GM18909 (cell line): Measurements from ENCODE around the gene LAP3.
A peak's percentile ranks its signal among the peaks of the same experiment; 100 is the strongest.
"Not testable (repeated sequence)": the region's sequence is repeated elsewhere in the genome, so short reads cannot be mapped to it uniquely, and the experiment has no call there.

Source experiments
- ATAC-seq: cut with Tn5 transposase; IDR thresholded peaks from one replicate; pipeline ENCODE4 v1.9.1; 2021; ENCODE audit warnings: mild to moderate bottlenecking; ENCODE audit not compliant: unreplicated experiment, poor library complexity

LAP3 gene

DNA sequence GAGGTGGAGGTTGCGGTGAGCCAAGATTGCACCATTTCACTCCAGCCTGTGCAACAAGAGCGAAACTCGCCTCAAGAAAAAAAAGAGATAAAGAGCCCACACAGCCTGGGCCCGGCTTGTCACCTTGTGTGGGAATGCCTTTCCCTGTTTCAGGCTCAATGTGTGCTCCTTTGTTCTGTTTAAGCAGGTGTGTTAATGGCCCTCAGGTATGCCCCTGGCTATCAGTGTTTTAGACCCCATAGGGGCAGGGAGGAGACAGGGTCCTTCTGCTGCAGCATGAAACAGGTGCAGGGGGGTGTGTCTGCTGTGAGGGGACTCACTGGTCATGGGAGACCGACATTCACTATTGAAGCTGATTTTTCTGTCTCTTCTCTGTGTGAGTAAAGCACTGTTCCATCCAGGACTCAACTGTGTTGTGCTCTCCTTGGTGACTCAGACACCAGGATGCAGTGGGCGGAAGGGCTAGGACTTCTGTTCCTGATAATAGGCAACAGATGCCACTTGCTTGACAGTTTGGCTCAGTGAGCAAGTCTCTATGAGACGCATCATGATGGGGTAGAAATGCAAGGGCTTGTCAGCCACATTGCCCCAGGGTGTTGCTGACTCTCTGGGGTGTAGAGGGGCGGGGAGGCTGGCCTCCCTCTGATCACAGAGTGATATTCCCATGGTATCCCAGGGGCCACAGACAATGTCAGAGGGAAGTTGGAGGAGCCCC is 15.6 kb upstream of the LAP3 start:
- no peak for ATAC-seq

GRCh38 chr4:17562157-17562556 is 14.8 kb upstream of the LAP3 start:
- ATAC-seq = no peak

DNA sequence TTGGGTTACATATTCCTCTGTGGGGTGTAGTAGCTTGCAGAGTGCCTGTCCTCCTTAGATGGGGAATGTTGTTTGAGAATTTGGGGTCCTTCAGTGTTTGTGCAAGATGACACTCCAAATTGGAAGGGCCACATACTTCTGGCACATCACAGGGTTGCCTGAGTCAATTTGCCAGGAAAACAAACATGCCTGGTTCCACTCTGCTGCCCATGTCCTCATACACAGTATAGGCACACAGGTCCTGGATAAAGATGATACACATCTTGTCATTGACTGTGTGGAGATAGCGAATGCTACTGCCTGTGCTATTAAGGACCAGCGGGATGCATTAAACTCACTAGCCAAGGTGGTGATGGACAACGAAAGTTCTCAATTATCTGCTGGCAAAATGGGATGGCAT is 11.2 kb upstream of the LAP3 start:
- no peak for ATAC-seq

DNA sequence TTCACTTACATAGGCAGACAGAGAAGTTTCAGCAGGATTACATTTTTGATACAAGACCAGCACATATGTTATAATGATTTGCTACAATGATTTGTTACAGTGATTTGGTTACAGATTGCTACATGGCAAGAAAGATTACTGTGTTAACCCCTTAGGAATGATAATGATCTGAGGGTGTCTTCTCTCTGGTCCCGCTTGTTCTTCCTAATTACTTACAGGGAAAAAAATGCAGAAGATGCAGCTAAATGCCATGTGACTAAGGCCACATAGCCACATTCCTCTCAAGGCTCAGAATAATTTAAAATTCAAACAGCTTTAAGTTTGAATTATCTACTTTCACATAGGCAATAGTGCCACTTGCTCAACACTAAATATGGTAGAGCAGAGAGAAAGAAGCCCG is 9.7 kb upstream of the LAP3 start:
- no peak for ATAC-seq

DNA sequence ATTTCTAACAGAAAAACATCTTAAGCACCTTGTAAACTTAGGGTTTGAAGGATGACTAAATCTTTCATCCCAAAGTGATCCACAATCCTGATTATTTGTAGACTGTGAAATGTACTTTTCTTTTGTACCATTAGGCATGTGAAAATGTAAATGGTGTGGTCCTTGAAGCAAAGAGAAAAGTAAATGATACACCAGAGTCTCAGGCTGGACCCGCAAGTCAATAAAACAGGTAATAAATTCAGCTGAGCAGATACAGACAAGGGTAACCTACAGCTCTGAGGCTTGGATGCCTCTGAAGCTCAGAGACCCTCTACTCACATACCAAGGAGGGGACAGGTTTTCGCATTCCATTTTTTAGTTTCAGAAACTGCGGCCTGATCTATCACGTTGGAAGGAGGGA is 2.8 kb upstream of the LAP3 start:
- no peak for ATAC-seq

DNA sequence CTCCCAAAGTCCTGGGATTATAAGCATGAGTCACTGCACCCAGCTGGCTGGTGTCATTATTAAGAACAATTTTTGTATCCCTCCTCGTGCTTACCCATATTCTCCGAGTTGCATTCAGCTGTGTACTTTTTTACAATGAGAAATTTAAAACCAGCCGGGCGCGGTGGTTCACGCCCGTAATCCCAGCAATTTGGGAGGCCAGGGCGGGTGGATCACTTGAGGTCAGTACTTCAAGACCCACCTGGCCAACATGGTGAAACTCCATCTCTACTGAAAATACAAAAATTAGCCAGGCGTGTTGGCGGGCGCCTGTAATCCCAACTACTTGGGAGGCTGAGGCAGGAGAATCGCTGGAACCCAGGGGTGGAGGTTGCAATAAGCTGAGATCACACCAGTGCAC is 1.8 kb upstream of the LAP3 start:
- not testable (repeated sequence) for ATAC-seq

DNA sequence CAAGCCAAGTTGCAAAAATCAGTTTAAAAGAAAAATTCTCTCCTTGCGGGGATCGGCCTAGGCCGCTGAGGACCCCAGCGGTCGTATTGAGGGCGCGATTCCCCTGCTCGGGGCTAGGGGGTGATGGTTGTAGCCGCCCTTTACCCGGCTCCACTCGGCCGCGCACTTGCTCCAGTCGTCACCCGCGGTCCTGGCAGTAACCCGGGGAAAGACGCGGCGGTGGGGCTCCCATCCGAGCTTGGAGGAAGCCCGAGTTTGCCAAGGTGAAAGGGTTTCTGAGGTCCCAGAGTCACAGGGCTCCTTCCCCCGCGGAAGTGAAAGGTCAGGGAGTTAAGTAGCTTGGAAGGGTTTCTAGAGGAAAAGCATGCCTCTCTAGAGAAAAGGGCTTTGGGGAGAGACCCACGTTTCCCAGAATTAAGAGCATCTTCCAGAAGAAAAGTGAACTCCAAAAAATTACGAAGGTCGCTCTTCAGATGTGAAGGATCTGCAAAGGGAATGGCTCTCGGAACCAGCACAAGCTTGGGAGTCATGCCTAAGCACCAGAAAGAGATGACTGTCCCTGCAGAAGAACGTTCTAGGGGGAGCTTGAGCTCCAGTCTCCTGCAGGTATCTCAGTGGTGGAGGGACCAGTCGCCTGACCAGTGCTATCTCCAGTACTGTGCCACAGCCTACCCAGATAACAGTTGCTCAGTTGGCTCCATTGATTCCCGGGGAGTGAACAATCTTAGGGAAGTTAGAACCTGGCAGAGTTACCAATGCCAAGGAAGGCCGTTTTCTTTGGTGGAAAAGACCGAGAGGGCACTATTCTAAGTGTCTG is 875 bp downstream of the LAP3 start:
- ATAC-seq = peak; percentile 15

DNA sequence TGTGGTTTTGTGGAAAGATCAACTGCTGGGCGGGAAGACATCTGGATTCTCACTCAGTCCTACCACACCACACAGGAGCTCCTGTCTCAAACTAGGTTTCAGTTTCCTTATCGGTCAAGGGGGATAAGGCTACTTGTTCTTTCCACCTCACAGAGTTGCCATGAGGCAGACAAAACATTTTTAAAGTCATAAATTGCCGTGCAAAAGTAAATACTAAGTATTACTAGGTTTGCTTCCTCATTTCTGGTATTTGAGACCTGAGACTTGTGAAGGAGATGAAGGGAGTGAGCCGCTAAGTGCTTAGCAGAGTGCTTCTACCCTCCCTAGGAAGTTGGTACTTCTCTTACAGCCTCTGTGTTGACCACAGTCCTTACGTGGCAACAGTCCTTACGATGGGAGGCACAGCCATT is 1.5 kb downstream of the LAP3 start:
- peak; percentile 35 for ATAC-seq

GRCh38 chr4:17580969-17581368 is 4.0 kb downstream of the LAP3 start:
- no peak for ATAC-seq

GRCh38 chr4:17583276-17583675 is 6.3 kb downstream of the LAP3 start:
- no peak for ATAC-seq

GRCh38 chr4:17583941-17584340 is 6.9 kb downstream of the LAP3 start:
- no peak for ATAC-seq

DNA sequence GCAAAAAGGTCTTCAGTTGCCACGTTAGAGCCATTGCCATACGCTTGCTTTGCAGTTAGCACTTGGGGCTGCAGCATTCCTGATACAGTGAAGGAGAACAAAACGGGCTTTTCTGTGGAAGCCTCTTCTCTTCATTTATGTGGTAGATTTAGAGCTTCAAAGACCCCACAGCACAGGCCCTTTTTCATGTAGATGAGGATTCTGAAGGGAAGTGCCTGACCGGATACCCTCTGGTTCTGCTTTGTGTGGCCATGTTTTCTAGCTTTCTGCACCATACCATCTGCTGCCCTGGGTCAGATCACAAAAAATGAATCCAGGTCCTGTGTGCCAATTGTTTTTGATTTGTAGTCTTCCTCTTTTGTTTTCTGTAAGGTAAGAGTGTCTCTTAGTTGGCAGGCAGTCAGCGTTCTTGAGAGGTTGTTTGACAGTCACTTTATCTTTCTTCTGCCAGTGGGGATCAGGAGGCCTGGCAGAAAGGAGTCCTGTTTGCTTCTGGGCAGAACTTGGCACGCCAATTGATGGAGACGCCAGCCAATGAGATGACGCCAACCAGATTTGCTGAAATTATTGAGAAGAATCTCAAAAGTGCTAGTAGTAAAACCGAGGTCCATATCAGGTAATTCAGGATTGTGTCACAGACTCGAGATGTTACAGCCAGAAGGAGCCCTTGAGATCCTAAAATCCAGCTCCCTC is 7.7 kb downstream of the LAP3 start:
- ATAC-seq = no peak

DNA sequence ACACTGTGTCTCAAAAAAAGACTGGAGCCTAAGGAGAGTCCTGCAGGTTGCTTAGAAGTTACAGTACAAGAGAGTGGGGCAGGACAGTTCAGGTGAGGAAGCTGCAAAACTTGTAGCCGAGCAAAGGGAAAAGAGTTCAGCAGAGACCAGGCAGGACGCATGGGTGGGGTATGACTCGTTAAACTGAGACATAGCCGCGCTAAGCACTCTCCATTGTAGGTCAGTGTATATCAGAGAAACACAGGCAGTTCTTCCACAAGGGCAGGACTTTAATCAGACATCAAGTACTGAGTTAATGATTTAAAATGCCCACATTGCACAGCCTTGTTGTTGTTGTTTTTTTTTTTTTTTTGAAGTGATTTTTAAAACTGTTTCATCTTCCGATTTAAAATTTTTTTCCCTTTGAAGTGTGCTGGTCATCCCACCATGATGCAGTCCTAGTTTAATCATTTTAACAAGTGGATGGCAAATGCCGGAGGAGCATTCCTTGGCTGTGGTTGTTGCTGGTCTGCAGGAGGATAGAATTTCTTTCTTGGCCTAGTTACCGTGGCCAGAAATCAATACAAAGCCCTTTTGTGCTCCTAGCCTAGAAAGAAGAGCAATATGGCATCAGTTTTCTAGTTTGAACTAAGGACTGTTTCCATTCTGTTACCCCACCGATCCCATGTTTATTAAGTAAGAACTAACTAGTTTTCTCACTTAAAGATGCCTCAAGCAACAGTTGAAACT is 10.3 kb downstream of the LAP3 start:
- ATAC-seq = no peak

- no peak for ATAC-seq
Measured at GRCh38 chr4:17589355-17589754, 12.4 kb downstream of the LAP3 start.

DNA sequence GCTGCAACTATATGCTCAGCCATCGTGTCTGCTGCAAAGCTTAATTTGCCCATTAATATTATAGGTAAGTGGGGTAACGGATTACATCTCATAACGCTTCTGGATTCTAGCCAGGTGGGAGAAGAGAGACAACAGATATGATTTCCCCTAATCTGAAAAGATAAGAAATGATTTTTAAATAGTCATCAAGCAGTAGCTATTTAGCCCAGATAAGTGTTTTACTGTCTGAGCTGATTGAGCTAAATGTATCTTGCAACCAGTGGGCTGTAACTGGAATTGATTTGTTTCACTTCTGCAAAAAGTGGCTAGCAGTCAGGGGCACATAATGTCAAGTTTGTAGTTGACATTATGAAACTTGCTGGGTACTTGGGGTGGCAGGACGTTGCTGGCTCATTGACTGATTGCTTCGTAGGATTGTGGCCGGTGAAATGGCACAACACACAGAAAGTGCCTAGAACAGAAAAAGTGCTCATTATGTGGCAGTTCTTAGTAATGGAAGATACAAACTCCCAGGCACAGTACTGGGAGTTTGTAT is 18.5 kb downstream of the LAP3 start:
- ATAC-seq = peak; percentile 94

DNA sequence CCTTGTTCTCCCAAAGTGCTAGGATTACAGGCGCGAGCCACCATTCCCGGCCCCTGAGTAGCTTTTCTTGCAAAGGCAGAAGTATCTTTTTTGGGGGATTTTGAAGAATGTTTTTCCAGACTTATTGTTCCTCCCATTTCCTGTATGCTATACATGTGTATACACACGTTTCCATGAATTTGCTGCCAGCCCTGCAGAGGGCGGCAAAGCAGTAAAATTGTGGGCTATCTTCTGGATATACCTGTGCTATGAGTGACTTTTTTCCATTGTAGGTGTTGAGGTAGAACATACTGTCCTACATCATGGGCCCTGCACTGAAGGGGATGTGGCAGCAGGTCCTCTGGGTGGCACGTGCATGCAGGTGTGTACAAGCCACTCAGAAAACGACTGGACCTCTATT is 20.5 kb downstream of the LAP3 start:
- ATAC-seq = no peak

DNA sequence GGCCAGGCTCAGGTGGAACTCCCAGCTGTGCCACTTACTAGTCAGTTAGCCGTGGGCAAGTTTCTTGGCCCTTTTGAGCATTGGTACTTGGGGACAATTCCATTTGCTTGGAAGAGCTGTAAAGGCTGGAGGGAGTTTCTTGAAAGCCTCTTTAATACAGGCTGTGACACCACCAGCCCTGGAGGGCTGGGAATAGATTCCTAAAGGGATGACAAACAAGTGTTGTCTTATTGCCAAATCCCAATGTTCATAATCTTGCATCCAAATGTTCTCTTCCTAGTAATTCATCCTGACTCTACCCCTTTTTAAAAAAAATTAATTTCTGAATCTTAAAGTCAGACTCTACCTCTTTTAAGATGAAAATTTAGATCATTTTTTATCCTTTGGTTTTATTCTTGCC is 22.8 kb downstream of the LAP3 start:
- ATAC-seq = no peak

- no peak for ATAC-seq
Measured at GRCh38 chr4:17605236-17605635, 28.2 kb downstream of the LAP3 start.

DNA sequence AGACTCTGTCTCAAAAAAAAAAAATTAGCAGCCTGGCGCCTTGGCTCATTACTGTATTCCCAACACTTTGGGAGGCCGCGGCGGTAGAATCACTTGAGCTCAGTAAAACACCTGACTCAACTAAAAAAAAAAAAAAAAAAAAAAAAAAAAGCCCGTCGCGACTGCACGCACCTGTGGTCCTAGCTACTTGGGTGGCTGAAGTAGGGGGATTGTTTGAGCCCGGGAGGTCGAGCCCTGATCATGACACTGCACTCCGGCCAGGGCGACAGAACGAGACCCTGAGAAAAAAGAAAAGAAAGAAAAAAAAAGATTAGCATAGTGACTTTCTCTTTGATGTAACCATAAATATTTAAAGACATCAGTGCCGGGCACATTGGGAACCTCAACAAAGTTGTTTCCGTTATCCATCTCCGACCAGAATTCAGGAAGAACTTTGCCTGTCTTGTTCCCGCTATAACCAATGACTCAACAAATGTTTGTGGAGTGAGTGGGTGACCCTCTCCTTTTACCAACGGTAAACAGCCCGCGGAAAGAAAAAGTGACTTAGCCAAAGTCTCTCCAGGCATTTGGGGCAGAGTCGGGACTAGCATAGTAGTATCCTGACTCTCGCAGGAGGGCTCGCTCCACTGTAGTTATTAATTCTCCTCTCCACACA is 36.9 kb downstream of the LAP3 start:
- peak; percentile 54 for ATAC-seq
